GM18499 (cell line): Measurements from ENCODE around the gene PDZD2.
"Not testable (repeated sequence)": the region's sequence is repeated elsewhere in the genome, so short reads cannot be mapped to it uniquely, and the experiment has no call there.

Experiments
- ATAC-seq: cut with Tn5 transposase; IDR thresholded peaks from one replicate; pipeline ENCODE4 v1.9.1; 2021; ENCODE audit warnings: moderate number of reproducible peaks; ENCODE audit not compliant: insufficient read depth, unreplicated experiment

PDZD2 gene

GRCh38 chr5:31987985-31988710 lies 349.2 kb downstream of the PDZD2 start:
- no peak for ATAC-seq

GRCh38 chr5:31990081-31990650 lies 351.2 kb downstream of the PDZD2 start:
- ATAC-seq, result no peak

GRCh38 chr5:31990701-31991110 lies 351.8 kb downstream of the PDZD2 start:
- no peak for ATAC-seq

GRCh38 chr5:31992377-31992776 lies 353.4 kb downstream of the PDZD2 start:
- ATAC-seq, result no peak

- no peak for ATAC-seq
Observed at GRCh38 chr5:31993165-31993961, 354.4 kb downstream of the PDZD2 start.

GRCh38 chr5:31995006-31995405 lies 356.1 kb downstream of the PDZD2 start:
- ATAC-seq, result peak; percentile 47

- no peak for ATAC-seq
Observed at GRCh38 chr5:31995714-31996113, 356.8 kb downstream of the PDZD2 start.

GRCh38 chr5:31996909-31997308 lies 358.0 kb downstream of the PDZD2 start:
- ATAC-seq, result no peak

- ATAC-seq, result no peak
Observed at GRCh38 chr5:31999470-31999869, 360.5 kb downstream of the PDZD2 start.

- ATAC-seq, result no peak
Observed at GRCh38 chr5:32000731-32001130, 361.8 kb downstream of the PDZD2 start.

GRCh38 chr5:32001284-32001683 lies 362.4 kb downstream of the PDZD2 start:
- ATAC-seq, result no peak

- no peak for ATAC-seq
Observed at GRCh38 chr5:32001707-32002106, 362.8 kb downstream of the PDZD2 start.

GRCh38 chr5:32002755-32003154 lies 363.8 kb downstream of the PDZD2 start:
- no peak for ATAC-seq

GRCh38 chr5:32003981-32004380 lies 365.1 kb downstream of the PDZD2 start:
- no peak for ATAC-seq

- ATAC-seq, result peak; percentile 80
Observed at GRCh38 chr5:32004404-32004803, 365.5 kb downstream of the PDZD2 start.

- no peak for ATAC-seq
Observed at GRCh38 chr5:32008746-32009145, 369.8 kb downstream of the PDZD2 start.

GRCh38 chr5:32013658-32014057 lies 374.7 kb downstream of the PDZD2 start:
- no peak for ATAC-seq

- ATAC-seq, result no peak
Observed at GRCh38 chr5:32014096-32014745, 375.3 kb downstream of the PDZD2 start.

GRCh38 chr5:32015262-32015661 lies 376.3 kb downstream of the PDZD2 start:
- ATAC-seq, result not testable (repeated sequence)

- ATAC-seq, result no peak
Observed at GRCh38 chr5:32017692-32018367, 378.9 kb downstream of the PDZD2 start.
